ENCODE data around the gene ADCY2.

GRCh38 chr5:7668627-7669026 is 272.7 kb downstream of the ADCY2 start:
- TF ChIP-seq, protein P1, sequence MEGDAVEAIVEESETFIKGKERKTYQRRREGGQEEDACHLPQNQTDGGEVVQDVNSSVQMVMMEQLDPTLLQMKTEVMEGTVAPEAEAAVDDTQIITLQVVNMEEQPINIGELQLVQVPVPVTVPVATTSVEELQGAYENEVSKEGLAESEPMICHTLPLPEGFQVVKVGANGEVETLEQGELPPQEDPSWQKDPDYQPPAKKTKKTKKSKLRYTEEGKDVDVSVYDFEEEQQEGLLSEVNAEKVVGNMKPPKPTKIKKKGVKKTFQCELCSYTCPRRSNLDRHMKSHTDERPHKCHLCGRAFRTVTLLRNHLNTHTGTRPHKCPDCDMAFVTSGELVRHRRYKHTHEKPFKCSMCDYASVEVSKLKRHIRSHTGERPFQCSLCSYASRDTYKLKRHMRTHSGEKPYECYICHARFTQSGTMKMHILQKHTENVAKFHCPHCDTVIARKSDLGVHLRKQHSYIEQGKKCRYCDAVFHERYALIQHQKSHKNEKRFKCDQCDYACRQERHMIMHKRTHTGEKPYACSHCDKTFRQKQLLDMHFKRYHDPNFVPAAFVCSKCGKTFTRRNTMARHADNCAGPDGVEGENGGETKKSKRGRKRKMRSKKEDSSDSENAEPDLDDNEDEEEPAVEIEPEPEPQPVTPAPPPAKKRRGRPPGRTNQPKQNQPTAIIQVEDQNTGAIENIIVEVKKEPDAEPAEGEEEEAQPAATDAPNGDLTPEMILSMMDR (IDR thresholded peaks at IDR 0.05): no peak
- no peak for TF ChIP-seq POLR2A (IDR thresholded peaks at IDR 0.05)
